ENCODE data around the gene UPK3B.
A peak's percentile ranks its signal among the peaks of the same experiment; 100 is the strongest.
"Not testable (repeated sequence)": the region's sequence is repeated elsewhere in the genome, so short reads cannot be mapped to it uniquely, and the experiment has no call there.

UPK3B gene

GRCh38 chr7:76511911-76512885, 1.8 kb downstream of the UPK3B start:
- H3K27ac ChIP-seq (ENCODE audit: low read length); H3K9me3 ChIP-seq (ENCODE audit: insufficient read depth, low read length, severe bottlenecking); H3K4me2 ChIP-seq (ENCODE audit: insufficient read depth, low read length); DNase-seq; H3K27me3 ChIP-seq (ENCODE audit: insufficient read depth, low read length, poor library complexity); H3K79me2 ChIP-seq (ENCODE audit: insufficient read depth, low read length); H3K36me3 ChIP-seq (ENCODE audit: insufficient read depth, low read length); H3K4me1 ChIP-seq (ENCODE audit: insufficient read depth, low read length); H3K9ac ChIP-seq (ENCODE audit: low read depth, low read length); ATAC-seq (ENCODE audit: insufficient read depth, low read depth); H3K4me3 ChIP-seq (ENCODE audit: low read depth in 1 of 2, low read length in 2 of 2); H4K20me1 ChIP-seq (ENCODE audit: insufficient read depth, low read length); H2AFZ ChIP-seq (ENCODE audit: low read depth, low read length): not testable (repeated sequence)

- Histone ChIP-seq H3K27me3 (ENCODE audit: insufficient read depth, low read length, poor library complexity) (no peaks in the 10 kb centered on the region), H2AFZ (ENCODE audit: low read depth, low read length) (no peak overlapping the region), H3K9me3 (ENCODE audit: insufficient read depth, low read length, severe bottlenecking) (no peaks in the 10 kb centered on the region), H3K9ac (ENCODE audit: low read depth, low read length) (no peak overlapping the region), H3K36me3 (ENCODE audit: insufficient read depth, low read length) (no peaks in the 10 kb centered on the region), H3K79me2 (ENCODE audit: insufficient read depth, low read length) (no peaks in the 10 kb centered on the region), H4K20me1 (ENCODE audit: insufficient read depth, low read length) (no peaks in the 10 kb centered on the region), H3K4me3 (ENCODE audit: low read depth in 1 of 2, low read length in 2 of 2) (no peak overlapping the region), H3K4me1 (ENCODE audit: insufficient read depth, low read length) (peaks cover 5% of the 10 kb centered on the region; the same call in 1 of the 2 replicates), H3K4me2 (ENCODE audit: insufficient read depth, low read length) (no peak overlapping the region), H3K27ac (ENCODE audit: low read length) (no peak overlapping the region)
- TF ChIP-seq, protein P1, sequence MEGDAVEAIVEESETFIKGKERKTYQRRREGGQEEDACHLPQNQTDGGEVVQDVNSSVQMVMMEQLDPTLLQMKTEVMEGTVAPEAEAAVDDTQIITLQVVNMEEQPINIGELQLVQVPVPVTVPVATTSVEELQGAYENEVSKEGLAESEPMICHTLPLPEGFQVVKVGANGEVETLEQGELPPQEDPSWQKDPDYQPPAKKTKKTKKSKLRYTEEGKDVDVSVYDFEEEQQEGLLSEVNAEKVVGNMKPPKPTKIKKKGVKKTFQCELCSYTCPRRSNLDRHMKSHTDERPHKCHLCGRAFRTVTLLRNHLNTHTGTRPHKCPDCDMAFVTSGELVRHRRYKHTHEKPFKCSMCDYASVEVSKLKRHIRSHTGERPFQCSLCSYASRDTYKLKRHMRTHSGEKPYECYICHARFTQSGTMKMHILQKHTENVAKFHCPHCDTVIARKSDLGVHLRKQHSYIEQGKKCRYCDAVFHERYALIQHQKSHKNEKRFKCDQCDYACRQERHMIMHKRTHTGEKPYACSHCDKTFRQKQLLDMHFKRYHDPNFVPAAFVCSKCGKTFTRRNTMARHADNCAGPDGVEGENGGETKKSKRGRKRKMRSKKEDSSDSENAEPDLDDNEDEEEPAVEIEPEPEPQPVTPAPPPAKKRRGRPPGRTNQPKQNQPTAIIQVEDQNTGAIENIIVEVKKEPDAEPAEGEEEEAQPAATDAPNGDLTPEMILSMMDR (IDR thresholded peaks at IDR 0.05; ENCODE audit: borderline replicate concordance, extremely low read depth, low read length, poor library complexity, severe bottlenecking) = peak; percentile 37
- TF ChIP-seq EZH2 (IDR thresholded peaks at IDR 0.05; ENCODE audit: borderline replicate concordance, low read depth, low read length, severe bottlenecking) = no peak
- DNase-seq = no peak
- ATAC-seq (ENCODE audit: insufficient read depth, low read depth) = peak; percentile 25; the same call in 1 of the 3 replicates
These were observed 2.8 kb downstream of the UPK3B start for GRCh38 chr7:76512941-76513816.

- H3K4me3 ChIP-seq (ENCODE audit: low read depth in 1 of 2, low read length in 2 of 2) = no peak overlapping the region
- H4K20me1 ChIP-seq (ENCODE audit: insufficient read depth, low read length) = no peaks in the 10 kb centered on the region
- H3K4me2 ChIP-seq (ENCODE audit: insufficient read depth, low read length) = no peak overlapping the region
- H3K27me3 ChIP-seq (ENCODE audit: insufficient read depth, low read length, poor library complexity) = no peaks in the 10 kb centered on the region
- H3K79me2 ChIP-seq (ENCODE audit: insufficient read depth, low read length) = no peaks in the 10 kb centered on the region
- peaks cover 5% of the 10 kb centered on the region; the same call in 1 of the 2 replicates for H3K4me1 ChIP-seq (ENCODE audit: insufficient read depth, low read length)
- H3K27ac ChIP-seq (ENCODE audit: low read length) = no peak overlapping the region
- H3K9me3 ChIP-seq (ENCODE audit: insufficient read depth, low read length, severe bottlenecking) = no peaks in the 10 kb centered on the region
- ATAC-seq (ENCODE audit: insufficient read depth, low read depth) (no peak), DNase-seq (no peak)
- TF ChIP-seq EZH2 (IDR thresholded peaks at IDR 0.05; ENCODE audit: borderline replicate concordance, low read depth, low read length, severe bottlenecking) = no peak
- TF ChIP-seq, protein P1 (IDR thresholded peaks at IDR 0.05; ENCODE audit: borderline replicate concordance, extremely low read depth, low read length, poor library complexity, severe bottlenecking) = no peak
- H3K9ac ChIP-seq (ENCODE audit: low read depth, low read length) = no peak overlapping the region
- no peaks in the 10 kb centered on the region for H3K36me3 ChIP-seq (ENCODE audit: insufficient read depth, low read length)
- H2AFZ ChIP-seq (ENCODE audit: low read depth, low read length) = no peak overlapping the region
These were observed 3.8 kb downstream of the UPK3B start for GRCh38 chr7:76513817-76514799.

Measured in DND-41 (cell line).